NCI-H82 treated with DMSO at 0.1 percent for 48 hours (cell line): ENCODE results near the gene MAGI3.
A peak's percentile ranks its signal among the peaks of the same experiment; 100 is the strongest.

ENCODE experiments used
- DNase-seq: peaks from one replicate; lab custom pipeline; 2025; ENCODE audit not compliant: unreplicated experiment; lab: John Stamatoyannopoulos, UW

MAGI3 gene

GRCh38 chr1:113652771-113653170, 262.5 kb downstream of the MAGI3 start:
- DNase-seq = no peak

DNA sequence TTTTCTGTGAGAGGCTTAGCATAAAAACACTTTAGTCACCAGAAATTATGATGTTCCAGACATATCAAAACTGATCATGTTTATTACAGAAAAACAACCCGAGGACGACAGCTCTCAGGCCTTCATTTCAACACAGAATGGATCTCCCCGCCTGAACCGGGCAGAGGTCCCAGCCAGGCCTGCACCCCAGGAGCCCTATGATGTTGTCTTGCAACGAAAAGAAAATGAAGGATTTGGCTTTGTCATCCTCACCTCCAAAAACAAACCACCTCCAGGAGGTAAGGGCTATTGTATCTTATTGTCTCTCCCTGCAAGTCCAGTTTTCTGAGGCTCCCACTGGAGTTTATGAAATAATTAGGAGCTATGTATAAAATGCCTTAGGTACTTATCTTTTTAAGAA, 263.4 kb downstream of the MAGI3 start:
- no peak for DNase-seq

DNA sequence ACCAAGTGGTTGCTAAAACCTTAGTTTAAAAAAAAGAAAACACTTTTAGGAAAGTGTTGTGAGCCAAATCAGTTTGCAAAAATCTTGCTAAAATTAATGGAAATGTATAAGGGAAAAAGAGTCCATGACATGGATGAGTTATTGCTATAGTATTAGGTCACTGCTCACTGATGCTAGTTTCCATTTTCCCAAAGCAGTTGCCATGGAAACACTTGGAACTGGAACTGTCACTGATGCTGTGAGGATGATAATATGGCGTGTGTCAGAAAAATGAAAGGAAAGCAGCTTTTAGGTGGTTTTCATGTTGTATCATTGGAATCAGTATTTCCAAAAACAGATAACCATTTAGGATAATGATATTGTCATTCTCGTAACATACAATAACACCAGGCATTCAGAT, 264.6 kb downstream of the MAGI3 start:
- no peak for DNase-seq

- no peak for DNase-seq
Measured at GRCh38 chr1:113657126-113657525, 266.8 kb downstream of the MAGI3 start.

- DNase-seq = no peak
Measured at GRCh38 chr1:113657556-113658063, 267.3 kb downstream of the MAGI3 start.

DNA sequence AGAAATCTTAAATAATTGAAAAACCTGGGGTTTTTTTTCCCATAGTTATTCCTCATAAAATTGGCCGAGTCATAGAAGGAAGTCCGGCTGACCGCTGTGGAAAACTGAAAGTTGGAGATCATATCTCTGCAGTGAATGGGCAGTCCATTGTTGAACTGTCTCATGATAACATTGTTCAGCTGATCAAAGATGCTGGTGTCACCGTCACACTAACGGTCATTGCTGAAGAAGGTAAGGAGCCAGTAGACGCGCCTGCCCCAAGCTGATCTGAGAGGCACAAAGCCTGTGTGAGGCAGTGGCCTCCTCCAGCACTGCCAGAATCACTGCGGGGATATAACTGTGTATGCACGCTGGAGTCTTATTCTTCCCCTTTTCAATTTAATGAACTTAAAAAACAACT, 268.7 kb downstream of the MAGI3 start:
- DNase-seq = no peak

DNA sequence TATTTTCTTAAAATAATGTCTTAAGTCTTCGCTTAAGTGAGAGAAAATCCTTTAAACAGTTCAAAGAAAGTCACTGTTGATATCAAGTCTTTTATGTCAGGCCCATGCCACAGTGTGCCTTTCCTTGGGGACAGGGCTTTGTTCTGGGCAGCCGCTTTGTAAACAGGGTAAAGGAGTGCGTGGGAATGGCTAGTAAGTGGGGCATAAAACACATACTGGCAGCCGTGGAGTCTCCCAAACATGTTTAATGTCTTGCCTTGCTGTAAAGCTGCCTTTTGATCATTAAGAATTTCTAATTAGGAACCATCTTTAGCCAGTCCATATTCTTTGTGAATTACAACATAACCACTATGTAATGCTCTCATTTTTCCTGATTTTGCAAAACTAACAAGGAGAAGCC, 269.2 kb downstream of the MAGI3 start:
- no peak for DNase-seq

GRCh38 chr1:113660088-113660487, 269.8 kb downstream of the MAGI3 start:
- no peak for DNase-seq

- no peak for DNase-seq
Measured at GRCh38 chr1:113662101-113662500, 271.8 kb downstream of the MAGI3 start.

DNA sequence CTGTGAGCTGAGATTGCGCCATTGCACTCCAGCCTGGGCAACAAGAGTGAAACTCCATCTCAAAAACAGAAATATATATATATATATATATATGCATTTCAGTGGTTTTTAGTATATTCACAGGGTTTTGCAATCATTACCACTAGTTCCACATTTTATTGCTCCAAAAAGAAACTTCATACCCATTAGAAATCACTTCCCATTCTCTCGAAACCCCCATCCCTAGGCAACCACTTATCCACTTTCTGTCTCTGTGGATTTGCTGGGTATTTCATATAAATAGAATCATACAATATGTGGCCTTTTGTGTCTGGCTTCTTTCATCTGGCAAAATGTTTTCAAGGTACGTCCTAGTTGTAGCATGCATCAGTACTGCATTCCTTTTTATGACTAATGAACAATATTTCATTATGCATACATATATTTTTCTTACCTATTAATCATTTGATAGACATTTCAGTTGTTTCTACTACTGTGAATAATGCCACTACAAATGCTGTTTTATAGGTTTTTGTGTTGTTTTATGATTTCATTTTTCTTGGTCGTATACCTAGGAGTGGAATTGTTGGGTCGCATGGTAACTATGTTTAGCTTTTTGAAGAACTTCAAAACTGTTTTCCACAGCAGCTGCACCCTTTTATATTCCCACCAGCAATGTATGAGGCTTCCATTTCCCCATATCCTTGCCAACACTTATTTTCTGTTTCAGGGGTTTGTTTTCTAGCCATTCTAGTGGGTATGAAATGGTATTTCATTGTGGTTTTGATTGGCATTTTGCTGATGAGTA, 273.0 kb downstream of the MAGI3 start:
- no peak for DNase-seq

DNA sequence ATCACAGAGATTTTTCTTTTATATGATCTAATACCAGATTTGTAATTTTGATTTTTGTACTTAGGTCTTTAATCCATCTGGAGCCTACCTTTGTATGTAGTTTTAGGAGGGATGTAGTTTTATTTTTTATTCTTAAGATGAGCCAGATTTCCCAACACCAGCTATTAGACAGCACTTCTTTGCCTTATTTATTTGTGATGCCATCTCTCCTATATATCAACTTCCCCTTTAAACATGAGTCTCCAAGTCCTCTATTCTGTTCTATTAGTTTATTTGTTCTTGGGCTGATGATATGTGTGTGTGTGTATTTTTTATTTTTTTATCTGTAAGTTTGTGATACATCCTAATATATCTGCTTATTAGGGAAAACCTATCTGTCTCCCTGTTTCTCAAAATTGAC, 274.8 kb downstream of the MAGI3 start:
- no peak for DNase-seq

- no peak for DNase-seq
Measured at GRCh38 chr1:113666126-113666525, 275.8 kb downstream of the MAGI3 start.

GRCh38 chr1:113669988-113670387, 279.7 kb downstream of the MAGI3 start:
- no peak for DNase-seq

DNA sequence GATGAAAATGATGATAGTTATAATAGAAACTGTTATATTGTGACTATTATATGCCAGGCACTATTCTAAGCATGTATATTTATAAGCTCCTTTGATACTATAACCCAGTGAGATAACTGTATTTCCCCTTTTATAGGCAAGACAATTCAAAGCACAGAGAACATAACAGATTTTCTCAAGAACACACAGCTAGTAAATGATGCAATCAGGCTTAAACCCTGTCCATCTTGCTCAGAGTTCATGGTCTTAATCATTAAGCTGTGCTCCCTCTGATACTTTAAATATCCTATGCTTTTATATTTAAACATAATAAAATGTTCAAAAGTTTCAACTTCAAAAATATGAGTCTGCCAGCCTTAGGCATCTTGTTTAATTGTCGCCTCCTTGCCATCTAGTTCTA, 280.3 kb downstream of the MAGI3 start:
- no peak for DNase-seq

DNA sequence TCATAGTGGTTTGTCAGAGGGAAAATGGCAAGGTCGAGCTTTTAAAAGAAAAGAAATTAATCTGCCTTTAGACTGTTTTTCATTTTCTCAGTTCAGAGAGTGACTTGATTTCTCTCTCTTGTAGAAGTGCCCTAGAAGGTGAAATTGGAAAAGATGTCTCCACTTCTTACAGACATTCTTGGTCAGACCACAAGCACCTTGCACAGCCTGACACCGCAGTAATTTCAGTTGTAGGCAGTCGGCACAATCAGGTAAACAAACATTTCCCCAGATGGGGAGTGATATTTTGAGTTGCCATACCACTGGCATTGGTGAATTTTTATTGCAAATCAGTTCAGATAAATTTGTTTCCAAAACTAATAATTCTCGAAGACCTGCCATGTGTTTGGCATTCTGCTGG, 282.2 kb downstream of the MAGI3 start:
- DNase-seq = no peak

- no peak for DNase-seq
Measured at GRCh38 chr1:113674591-113674990, 284.3 kb downstream of the MAGI3 start.

GRCh38 chr1:113675302-113675701, 285.0 kb downstream of the MAGI3 start:
- DNase-seq = no peak

DNA sequence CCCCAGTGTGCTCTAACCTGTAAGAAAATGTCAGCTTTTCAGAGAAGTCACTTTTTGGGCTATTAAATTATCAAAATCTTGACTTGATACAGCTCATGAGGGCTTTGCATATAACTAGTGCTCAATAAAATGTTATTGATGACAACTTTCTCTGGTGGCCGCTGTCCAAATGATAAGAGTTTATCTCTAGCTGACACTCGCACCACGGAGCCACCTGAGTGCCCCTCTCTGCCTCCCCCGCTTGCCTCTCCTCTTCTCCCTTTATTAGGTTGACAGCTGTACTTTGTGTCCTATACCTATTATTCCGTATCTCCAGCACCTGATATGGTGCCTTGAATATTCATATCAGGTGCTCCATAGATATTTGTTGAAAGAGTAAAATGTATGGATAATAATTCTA, 286.2 kb downstream of the MAGI3 start:
- no peak for DNase-seq

DNA sequence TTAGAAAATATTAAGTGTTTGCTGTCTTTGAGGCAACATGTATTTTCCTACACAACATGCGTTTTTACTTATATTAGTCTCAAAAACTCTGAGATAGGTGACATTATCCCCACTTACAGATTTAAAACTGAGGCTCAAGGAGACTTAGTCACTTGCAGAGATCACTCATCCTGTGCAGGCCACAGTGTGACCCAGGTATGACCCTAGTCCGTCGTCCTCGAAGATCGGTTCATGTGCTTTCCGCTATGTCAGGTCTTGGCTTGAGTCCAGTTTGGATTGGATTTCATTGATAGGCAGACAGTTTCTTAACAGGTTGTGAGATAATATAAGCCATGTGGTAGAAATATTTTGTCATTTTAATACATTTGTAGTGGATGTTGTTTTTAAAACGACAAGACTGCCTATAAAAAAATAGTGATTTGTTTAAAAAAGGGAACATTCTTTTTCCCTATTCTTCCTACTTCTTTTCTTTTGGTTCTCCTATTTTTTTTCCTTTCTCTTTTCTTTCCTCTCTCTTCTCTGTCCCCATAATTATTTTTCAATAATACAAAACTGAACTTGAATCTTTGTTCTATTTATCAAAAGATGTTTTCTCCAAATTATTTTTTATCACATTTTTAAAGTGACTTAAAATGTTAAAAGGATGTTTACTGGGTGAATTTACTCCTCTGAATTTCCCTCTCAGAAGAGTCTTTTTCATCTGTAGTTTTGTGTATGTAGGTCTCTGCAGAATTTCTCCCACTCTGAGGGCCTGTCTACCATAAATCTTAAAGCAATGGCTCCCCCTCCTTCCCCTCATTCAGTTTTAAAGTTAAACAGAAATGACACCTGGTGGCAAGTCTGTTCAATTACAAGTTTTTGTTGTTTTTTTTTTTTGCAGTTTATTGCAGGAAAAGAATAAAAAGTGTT, 287.2 kb downstream of the MAGI3 start:
- DNase-seq = peak; percentile 49

GRCh38 chr1:113678159-113678469, 287.8 kb downstream of the MAGI3 start:
- DNase-seq = no peak

- DNase-seq = no peak
Measured at GRCh38 chr1:113681596-113682337, 291.5 kb downstream of the MAGI3 start.
